Thyroid gland (tissue), 4 donors: Measurements from ENCODE around the gene HOXB1. TPM values are rescaled to one million over a fixed set of nuclear protein-coding genes. Genes with fewer than 3 reads are reported as not detected.

ENCODE experiments used
- DNase-seq, 2 donors: peaks; one replicate each; pipeline ENCODE4 v3.0.0-alpha.2; 2019
- H3K27ac ChIP-seq, 3 donors: fragments of 200-600 bp; sonication (generic); 1 replicate in 2 of 3; 2 replicates in 1 of 3; pipeline ENCODE4 v1.5.1; 2016 to 2019; ENCODE audit warnings: mild to moderate bottlenecking in 1 of 3, moderate library complexity in 1 of 3
- H3K27me3 ChIP-seq: fragments of 200-600 bp; sonication (generic); one replicate; pipeline ENCODE4 v1.5.1; 2019
- H3K36me3 ChIP-seq, 2 donors: fragments of 200-600 bp; sonication (generic); one replicate each; pipeline ENCODE4 v1.5.1; 2016 to 2019
- H3K4me1 ChIP-seq, 2 donors: fragments of 200-600 bp; sonication (generic); one replicate each; pipeline ENCODE4 v1.5.1; 2017 to 2019
- H3K4me3 ChIP-seq, 3 donors: fragments of 200-600 bp; sonication (generic); replicated peaks in 1 of 3; 1 replicate in 2 of 3; 2 replicates in 1 of 3; pipeline ENCODE4 v1.5.1; 2016; ENCODE audit warnings: mild to moderate bottlenecking in 1 of 3
- H3K9me3 ChIP-seq: fragments of 200-600 bp; sonication (generic); one replicate; pipeline ENCODE4 v1.5.1; 2017
- POLR2A ChIP-seq, 2 donors: fragments of 450-650 bp; IDR thresholded peaks; one replicate each; pipeline ENCODE4 v1.6.1; 2017; ENCODE audit warnings: antibody characterized with exemption in 2 of 2, mild to moderate bottlenecking in 2 of 2, moderate library complexity in 1 of 2
- WGBS, 2 donors: methylation state at CpG; one replicate each; pipeline ENCODE4 v1.1.5; 2017; 5-methylcytosine and 5-hydroxymethylcytosine counted together
- intact Hi-C: fragments of 100-400 bp; cut with DNase I; formaldehyde crosslinking; loops from one replicate; pipeline ENCODE4 v1.15.1; 2023
- total RNA-seq, 4 donors: library from RNA; depleted of rRNA; stranded (reverse); fragments of >200 nt; gene quantifications; one replicate each; pipeline ENCODE4 v1.2.3, GENCODE V29; 2016
- TF ChIP-seq, protein P1 (sequence below), 6 experiments: fragments of 200-600 bp in 3 of 6; fragments of 450-650 bp in 3 of 6; sonication (generic) in 3 of 6; IDR thresholded peaks; one replicate each; pipeline ENCODE4 v1.5.1; 2016 to 2019; ENCODE audit warnings: antibody characterized with exemption in 6 of 6, mild to moderate bottlenecking in 2 of 6, inconsistent platforms in 1 of 6, moderate library complexity in 1 of 6

HOXB1 gene
- total RNA-seq, 4 donors from 2014 or later, result not detected

DNA sequence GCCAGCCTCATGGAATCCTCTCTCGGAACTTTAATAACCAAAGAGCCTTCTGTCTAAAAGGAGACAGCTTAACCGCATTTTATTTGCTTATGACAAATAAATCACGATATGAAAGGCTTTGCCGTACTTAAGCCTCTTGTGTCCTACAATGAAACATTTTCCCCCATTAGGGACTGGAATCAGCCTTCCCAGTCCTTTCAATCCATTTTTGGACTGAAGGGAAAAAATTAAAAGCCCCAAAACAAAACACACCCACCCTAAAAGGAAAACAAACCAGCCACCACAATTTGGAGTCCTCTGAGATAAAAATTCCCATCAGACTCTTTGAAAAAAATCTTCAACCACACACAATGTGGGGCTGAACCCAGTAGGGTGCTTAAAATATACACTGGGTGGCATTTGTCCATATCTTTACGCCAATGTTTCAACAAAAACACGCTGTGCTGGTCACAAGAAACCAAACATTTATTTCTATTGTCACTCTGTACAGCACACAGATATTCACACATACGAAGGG lies 44.3 kb upstream of the HOXB1 start:
- Histone ChIP-seq H3K4me3 (no peak overlapping the region), H3K27ac (peak overlapping the region in 1 of 3 donors; percentile 17), H3K27me3 (peaks cover 64% of the 10 kb centered on the region), H3K36me3 (no peaks in the 10 kb centered on the region), H3K9me3 (no peaks in the 10 kb centered on the region), H3K4me1 (peaks cover 0 to 12% of the 10 kb centered on the region in 2 donors)
- WGBS, 2 donors, result 29 to 30% methylated on average over 7 of the region's 7 CpGs
- no peak for DNase-seq
- intact Hi-C loops, result no loop called here
- no peak for TF ChIP-seq POLR2A (IDR thresholded peaks at IDR 0.05)
- TF ChIP-seq, protein P1, sequence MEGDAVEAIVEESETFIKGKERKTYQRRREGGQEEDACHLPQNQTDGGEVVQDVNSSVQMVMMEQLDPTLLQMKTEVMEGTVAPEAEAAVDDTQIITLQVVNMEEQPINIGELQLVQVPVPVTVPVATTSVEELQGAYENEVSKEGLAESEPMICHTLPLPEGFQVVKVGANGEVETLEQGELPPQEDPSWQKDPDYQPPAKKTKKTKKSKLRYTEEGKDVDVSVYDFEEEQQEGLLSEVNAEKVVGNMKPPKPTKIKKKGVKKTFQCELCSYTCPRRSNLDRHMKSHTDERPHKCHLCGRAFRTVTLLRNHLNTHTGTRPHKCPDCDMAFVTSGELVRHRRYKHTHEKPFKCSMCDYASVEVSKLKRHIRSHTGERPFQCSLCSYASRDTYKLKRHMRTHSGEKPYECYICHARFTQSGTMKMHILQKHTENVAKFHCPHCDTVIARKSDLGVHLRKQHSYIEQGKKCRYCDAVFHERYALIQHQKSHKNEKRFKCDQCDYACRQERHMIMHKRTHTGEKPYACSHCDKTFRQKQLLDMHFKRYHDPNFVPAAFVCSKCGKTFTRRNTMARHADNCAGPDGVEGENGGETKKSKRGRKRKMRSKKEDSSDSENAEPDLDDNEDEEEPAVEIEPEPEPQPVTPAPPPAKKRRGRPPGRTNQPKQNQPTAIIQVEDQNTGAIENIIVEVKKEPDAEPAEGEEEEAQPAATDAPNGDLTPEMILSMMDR (IDR thresholded peaks at IDR 0.05), result no peak

DNA sequence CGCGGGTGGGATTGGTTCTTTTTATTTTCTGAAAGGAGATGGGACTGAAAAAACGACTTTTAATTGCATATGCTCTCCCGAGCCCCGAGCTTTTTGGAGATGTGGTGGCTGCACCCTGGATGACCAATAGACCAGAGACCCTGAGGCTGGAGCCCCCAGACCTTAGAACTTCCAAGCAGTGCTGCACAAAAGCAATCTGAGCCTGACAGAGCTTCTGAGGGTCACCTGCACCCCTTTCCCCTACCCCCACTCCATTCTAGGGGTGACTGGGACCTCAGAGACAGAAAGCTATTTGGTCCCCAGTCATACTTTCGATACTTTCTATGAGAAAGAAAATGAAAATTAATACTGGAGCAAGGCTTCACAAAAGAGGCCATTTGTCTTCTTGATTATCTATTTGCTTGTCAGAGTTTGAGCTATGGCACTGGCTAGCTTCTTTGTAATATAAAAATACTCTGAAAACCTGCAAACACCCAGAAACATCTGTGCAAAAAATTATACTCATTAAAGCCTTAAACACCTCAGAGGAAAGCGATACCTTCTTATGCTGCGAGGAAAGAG lies 43.8 kb upstream of the HOXB1 start:
- Histone ChIP-seq H3K9me3 (no peaks in the 10 kb centered on the region), H3K27me3 (peaks cover 63% of the 10 kb centered on the region), H3K27ac (peak overlapping the region in 1 of 3 donors; percentile 17), H3K36me3 (no peaks in the 10 kb centered on the region), H3K4me3 (no peak overlapping the region), H3K4me1 (peaks cover 0 to 12% of the 10 kb centered on the region in 2 donors)
- WGBS, 2 donors, result 36 to 40% methylated on average over 8 of the region's 8 CpGs
- intact Hi-C loops, result no loop called here
- DNase-seq, result no peak
- no peak for TF ChIP-seq POLR2A (IDR thresholded peaks at IDR 0.05)
- TF ChIP-seq, protein P1 (IDR thresholded peaks at IDR 0.05), result no peak

DNA sequence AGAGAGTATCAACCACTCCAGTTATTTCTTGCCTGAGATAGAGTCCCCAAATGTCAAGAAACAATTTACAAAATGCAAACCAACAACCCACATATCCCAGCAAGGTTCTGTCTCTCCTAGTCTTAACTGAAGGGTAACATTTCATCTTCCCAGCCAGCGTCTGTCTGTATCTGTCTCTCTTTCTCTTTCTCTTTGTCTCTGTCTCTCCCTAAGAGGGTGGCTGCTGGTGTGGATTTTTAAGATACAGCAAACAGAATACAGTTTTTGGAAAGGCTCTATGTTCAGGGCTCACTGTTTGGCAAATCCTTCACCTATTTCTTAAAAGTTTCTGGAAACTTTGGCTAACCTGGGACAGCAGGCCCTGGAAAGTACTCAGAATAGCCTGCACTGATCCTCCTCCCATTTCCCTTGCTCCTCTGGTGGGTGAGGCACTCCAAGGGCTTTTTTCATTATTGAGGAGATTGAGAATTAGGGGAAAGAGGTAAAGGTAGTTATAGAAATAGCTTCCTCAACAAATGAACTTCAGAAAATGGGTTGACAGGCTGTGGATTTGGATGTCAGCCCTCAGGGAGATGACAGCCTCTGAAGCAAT lies 41.1 kb upstream of the HOXB1 start:
- Histone ChIP-seq H3K27ac (peak overlapping the region in 2 of 3 donors; percentile 33 to 41), H3K4me3 (no peak overlapping the region), H3K9me3 (no peaks in the 10 kb centered on the region), H3K27me3 (peaks cover 54% of the 10 kb centered on the region), H3K4me1 (peaks cover 0 to 9% of the 10 kb centered on the region in 2 donors), H3K36me3 (no peaks in the 10 kb centered on the region)
- no peak for DNase-seq
- 50 to 63% methylated on average over 1 of the region's 1 CpG for whole genome bisulfite sequencing, 2 donors
- intact Hi-C loops, result no loop called here
- TF ChIP-seq, protein P1 (IDR thresholded peaks at IDR 0.05), result no peak
- no peak for TF ChIP-seq POLR2A (IDR thresholded peaks at IDR 0.05)

DNA sequence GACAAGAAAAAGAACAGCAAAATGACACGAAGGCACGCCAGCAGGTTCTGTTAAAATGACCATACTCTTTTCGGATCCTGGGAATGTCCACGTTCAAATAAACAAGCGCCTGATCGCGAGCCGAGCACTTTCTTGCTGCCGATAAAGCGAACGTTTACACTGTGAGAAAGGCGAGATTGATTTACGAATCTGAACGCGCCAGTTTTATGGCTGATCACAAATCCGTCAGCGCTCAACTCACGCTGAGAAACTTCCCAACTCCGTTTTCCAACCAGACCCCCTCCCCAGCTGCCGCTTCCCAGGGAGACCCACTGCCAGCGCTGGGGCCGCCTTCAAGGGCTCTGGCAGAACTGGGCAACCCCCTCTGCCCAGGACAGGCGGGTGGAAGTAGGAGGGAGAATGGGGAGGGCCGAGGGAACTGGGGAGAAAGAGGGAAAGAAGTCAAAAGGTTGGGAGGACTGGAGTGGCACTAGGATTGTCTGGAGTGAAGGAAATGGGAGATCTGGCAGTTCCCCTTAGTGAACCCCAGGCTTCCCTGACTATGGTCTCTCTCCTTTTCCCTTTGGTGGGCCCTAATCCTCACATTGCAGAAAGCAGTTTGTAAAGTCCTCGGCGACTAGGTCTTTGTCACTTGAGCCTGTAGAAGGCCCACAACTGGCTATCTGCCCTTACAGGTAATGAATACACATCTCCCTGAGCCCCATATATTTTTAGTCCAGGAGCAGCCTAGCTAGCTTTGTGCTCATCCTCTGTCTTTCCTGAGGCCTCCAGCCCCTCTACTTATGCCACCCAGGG lies 40.4 kb upstream of the HOXB1 start:
- Histone ChIP-seq H3K27ac (peak overlapping the region in 2 of 3 donors; percentile 33 to 41), H3K4me3 (no peak overlapping the region), H3K27me3 (peaks cover 48% of the 10 kb centered on the region), H3K36me3 (no peaks in the 10 kb centered on the region), H3K4me1 (peaks cover 0 to 2% of the 10 kb centered on the region in 2 donors), H3K9me3 (no peaks in the 10 kb centered on the region)
- no peak for DNase-seq
- 22 to 32% methylated on average over 26 of the region's 26 CpGs for WGBS, 2 donors
- intact Hi-C loops, result no loop called here
- no peak for TF ChIP-seq POLR2A (IDR thresholded peaks at IDR 0.05)
- TF ChIP-seq, protein P1 (IDR thresholded peaks at IDR 0.05), result no peak
